Fibroblast of lung (primary cell): ENCODE results near the gene CIB4. TPM values are rescaled to one million over a fixed set of nuclear protein-coding genes. Genes with fewer than 3 reads are reported as not detected.
A peak's percentile ranks its signal among the peaks of the same experiment; 100 is the strongest.

Experiments used
- DNase-seq, 2 donors: peaks; one replicate each; pipeline versions ENCODE4 v3.0.0 to v3.0.0-alpha.2; 2010; ENCODE audit warnings: low read depth in 2 of 2
- H2AFZ ChIP-seq: 2 replicates; pipeline ENCODE4 v1.5.1; 2012; ENCODE audit warnings: low read length, control low read depth, inconsistent platforms
- H3K27ac ChIP-seq: 2 replicates; pipeline ENCODE4 v1.5.1; 2011; ENCODE audit warnings: low read length, control low read depth; ENCODE audit not compliant: insufficient read depth
- H3K27me3 ChIP-seq: 2 replicates; pipeline ENCODE4 v1.5.1; 2011; ENCODE audit warnings: mild to moderate bottlenecking, low read length; ENCODE audit not compliant: control insufficient read depth, insufficient read depth
- H3K36me3 ChIP-seq: 2 replicates; pipeline ENCODE4 v1.5.1; 2011; ENCODE audit warnings: low read length; ENCODE audit not compliant: control insufficient read depth, insufficient read depth
- H3K4me1 ChIP-seq: 2 replicates; pipeline ENCODE4 v1.5.1; 2011; ENCODE audit warnings: low read length; ENCODE audit not compliant: control insufficient read depth, insufficient read depth; ENCODE audit errors: extremely low read depth
- H3K4me2 ChIP-seq: 2 replicates; pipeline ENCODE4 v1.5.1; 2011; ENCODE audit warnings: low read length, control low read depth; ENCODE audit not compliant: insufficient read depth; ENCODE audit errors: extremely low read depth
- H3K4me3 ChIP-seq, 4 experiments: fragments of 200-600 bp in 1 of 4; sonication (generic) in 1 of 4; replicated peaks in 1 of 4; 2 replicates each; pipeline ENCODE4 v1.5.1; 2011 to 2016; ENCODE audit warnings: low read length in 4 of 4, low read depth in 3 of 4, mild to moderate bottlenecking in 3 of 4, control low read depth in 2 of 4, inconsistent platforms in 1 of 4, mixed read lengths in 1 of 4; ENCODE audit not compliant: insufficient read depth in 1 of 4; ENCODE audit errors: control extremely low read depth in 1 of 4
- H3K79me2 ChIP-seq: 2 replicates; pipeline ENCODE4 v1.5.1; 2012; ENCODE audit warnings: mild to moderate bottlenecking, low read length, inconsistent platforms; ENCODE audit not compliant: control insufficient read depth, insufficient read depth
- H3K9ac ChIP-seq: 2 replicates; pipeline ENCODE4 v1.5.1; 2011; ENCODE audit warnings: mild to moderate bottlenecking, low read length, control low read depth; ENCODE audit not compliant: insufficient read depth
- H3K9me3 ChIP-seq: 2 replicates; pipeline ENCODE4 v1.5.1; 2012; ENCODE audit warnings: low read depth, low read length; ENCODE audit not compliant: control insufficient read depth, insufficient read depth
- H4K20me1 ChIP-seq: 2 replicates; pipeline ENCODE4 v1.5.1; 2011; ENCODE audit warnings: low read length; ENCODE audit not compliant: control insufficient read depth, insufficient read depth; ENCODE audit errors: extremely low read depth
- CTCF ChIP-seq, 2 donors: IDR thresholded peaks in 1 of 2; conservative IDR thresholded peaks in 1 of 2; 1 replicate in 1 of 2; 2 replicates in 1 of 2; pipeline ENCODE4 v1.5.1; 2011 to 2012; ENCODE audit warnings: low read length in 2 of 2, control low read depth in 1 of 2, inconsistent platforms in 1 of 2, low read depth in 1 of 2, mild to moderate bottlenecking in 1 of 2
- EZH2 ChIP-seq: IDR thresholded peaks from 2 replicates; pipeline ENCODE4 v1.5.1; 2012; ENCODE audit warnings: low read length, control low read depth, mild to moderate bottlenecking; ENCODE audit errors: missing control alignments
- polyA plus RNA-seq, 2 donors: library from polyadenylated mRNA; depleted of rRNA in 1 of 2; stranded (reverse) in 1 of 2; unstranded in 1 of 2; fragments of >200 nt; gene quantifications; 2 replicates each; pipeline ENCODE4 v1.2.1, GENCODE V29; 2011 to 2012; ENCODE audit warnings: missing spikeins in 1 of 2
- total RNA-seq: library from RNA; depleted of rRNA; stranded (reverse); fragments of >200 nt; gene quantifications from 2 replicates; pipeline ENCODE4 v1.2.1, GENCODE V29; 2014

CIB4 gene
- total and polyA plus RNA-seq, 2 donors (not counting 1 experiment from before 2014, with no cell fraction given), result not detected

GRCh38 chr2:26671691-26672090 is 30.5 kb upstream of the CIB4 start:
- Histone ChIP-seq H4K20me1 (no peaks in the 10 kb centered on the region), H2AFZ (no peak overlapping the region), H3K4me1 (no peaks in the 10 kb centered on the region), H3K9me3 (no peaks in the 10 kb centered on the region), H3K4me3 (no peak overlapping the region), H3K9ac (no peak overlapping the region), H3K27ac (no peak overlapping the region), H3K79me2 (no peaks in the 10 kb centered on the region), H3K27me3 (peaks cover 6% of the 10 kb centered on the region), H3K36me3 (no peaks in the 10 kb centered on the region), H3K4me2 (no peak overlapping the region)
- no peak for DNase-seq
- TF ChIP-seq EZH2, result no peak
- no peak for TF ChIP-seq CTCF (conservative IDR thresholded peaks at IDR 0.05 in 1 of 2, IDR thresholded peaks at IDR 0.05 in 1 of 2; ENCODE audit: low read depth in 1 of 2, low read length in 2 of 2)

- Histone ChIP-seq H3K4me2 (no peak overlapping the region), H3K36me3 (no peaks in the 10 kb centered on the region), H3K9me3 (no peaks in the 10 kb centered on the region), H3K9ac (no peak overlapping the region), H4K20me1 (no peaks in the 10 kb centered on the region), H3K4me3 (no peak overlapping the region), H3K4me1 (no peaks in the 10 kb centered on the region), H3K27me3 (peaks cover 6% of the 10 kb centered on the region), H2AFZ (no peak overlapping the region), H3K27ac (no peak overlapping the region), H3K79me2 (no peaks in the 10 kb centered on the region)
- DNase-seq, result no peak
- TF ChIP-seq EZH2, result no peak
- TF ChIP-seq CTCF (conservative IDR thresholded peaks at IDR 0.05 in 1 of 2, IDR thresholded peaks at IDR 0.05 in 1 of 2; ENCODE audit: low read depth in 1 of 2, low read length in 2 of 2), result no peak
These were observed 29.8 kb upstream of the CIB4 start for GRCh38 chr2:26670931-26671460.

GRCh38 chr2:26670171-26670570 is 29.0 kb upstream of the CIB4 start:
- H3K4me1 ChIP-seq, result no peaks in the 10 kb centered on the region
- no peak overlapping the region for H3K27ac ChIP-seq
- H3K4me3 ChIP-seq, result no peak overlapping the region
- H3K36me3 ChIP-seq, result no peaks in the 10 kb centered on the region
- H3K9ac ChIP-seq, result no peak overlapping the region
- no peaks in the 10 kb centered on the region for H3K79me2 ChIP-seq
- no peaks in the 10 kb centered on the region for H3K9me3 ChIP-seq
- H3K27me3 ChIP-seq, result peaks cover 6% of the 10 kb centered on the region
- no peak for TF ChIP-seq CTCF (conservative IDR thresholded peaks at IDR 0.05 in 1 of 2, IDR thresholded peaks at IDR 0.05 in 1 of 2; ENCODE audit: low read depth in 1 of 2, low read length in 2 of 2)
- no peak for TF ChIP-seq EZH2
- no peak overlapping the region for H3K4me2 ChIP-seq
- peak in 1 of 2 donors; percentile 65 for DNase-seq
- no peak overlapping the region for H2AFZ ChIP-seq
- no peaks in the 10 kb centered on the region for H4K20me1 ChIP-seq
